ENCODE results near the gene L1CAM. TPM values are rescaled to one million over a fixed set of nuclear protein-coding genes. Genes with fewer than 3 reads are reported as not detected.

The L1CAM gene
- total RNA-seq, 1 experiment from 2014 or later = 27.2 TPM

GRCh38 chrX:153881281-153881680 lies 4.7 kb downstream of the L1CAM start:
- no peak for DNase-seq (ENCODE audit: extremely low read depth, low read depth)

DNA sequence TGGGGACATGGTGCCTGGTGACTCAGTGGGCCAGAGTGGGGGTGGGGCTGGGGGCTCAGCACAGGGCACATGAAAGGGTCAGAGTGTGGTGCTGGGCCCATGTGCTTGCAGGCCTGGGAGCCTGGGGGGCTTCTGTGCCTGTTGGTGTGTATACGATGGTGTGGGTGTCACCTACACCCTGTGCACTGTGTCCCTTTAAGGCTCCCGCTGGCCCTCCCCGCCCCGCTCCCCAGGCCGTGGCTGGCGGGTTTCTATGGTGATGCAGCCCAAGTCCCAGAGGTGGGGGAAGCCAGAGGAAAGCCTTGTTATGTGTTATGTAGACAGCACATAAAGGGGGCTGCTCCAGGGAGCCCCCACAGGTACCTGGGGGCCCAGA lies 5.5 kb downstream of the L1CAM start:
- DNase-seq (ENCODE audit: extremely low read depth, low read depth) = no peak

DNA sequence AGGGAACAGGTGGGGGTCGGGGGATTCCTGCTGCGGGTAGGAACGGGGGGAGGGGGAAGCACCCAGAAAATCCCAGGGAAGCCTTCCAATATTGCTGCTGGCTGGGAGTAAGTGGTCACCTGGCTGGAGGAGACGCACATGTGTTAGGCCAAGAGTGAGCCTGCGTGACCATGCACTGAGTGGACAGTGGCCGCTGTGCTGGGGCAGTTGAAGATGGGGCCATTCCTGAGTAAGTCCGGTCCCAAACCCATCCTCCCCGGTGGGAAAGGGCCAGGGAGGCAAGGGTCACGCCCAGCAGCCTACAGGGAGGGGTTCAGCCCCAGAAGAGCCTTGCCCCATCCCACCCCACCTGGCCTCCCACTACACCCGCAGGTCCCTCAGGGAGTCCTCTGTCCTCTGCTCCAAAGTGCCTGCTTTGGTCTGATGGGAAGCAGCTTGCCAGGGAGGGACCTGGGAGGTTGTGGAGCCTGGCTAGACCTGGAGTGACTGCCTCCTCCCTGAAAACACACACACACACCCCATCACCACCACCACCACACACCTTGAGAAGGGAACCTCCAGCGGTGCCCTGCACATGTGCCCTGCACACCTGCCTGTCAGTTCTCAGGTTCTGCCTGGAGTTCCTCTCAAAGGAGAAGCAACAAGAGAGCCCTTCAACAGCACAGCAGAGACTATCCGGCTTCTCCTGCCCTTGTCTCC lies 6.1 kb downstream of the L1CAM start:
- DNase-seq (ENCODE audit: extremely low read depth, low read depth) = no peak

DNA sequence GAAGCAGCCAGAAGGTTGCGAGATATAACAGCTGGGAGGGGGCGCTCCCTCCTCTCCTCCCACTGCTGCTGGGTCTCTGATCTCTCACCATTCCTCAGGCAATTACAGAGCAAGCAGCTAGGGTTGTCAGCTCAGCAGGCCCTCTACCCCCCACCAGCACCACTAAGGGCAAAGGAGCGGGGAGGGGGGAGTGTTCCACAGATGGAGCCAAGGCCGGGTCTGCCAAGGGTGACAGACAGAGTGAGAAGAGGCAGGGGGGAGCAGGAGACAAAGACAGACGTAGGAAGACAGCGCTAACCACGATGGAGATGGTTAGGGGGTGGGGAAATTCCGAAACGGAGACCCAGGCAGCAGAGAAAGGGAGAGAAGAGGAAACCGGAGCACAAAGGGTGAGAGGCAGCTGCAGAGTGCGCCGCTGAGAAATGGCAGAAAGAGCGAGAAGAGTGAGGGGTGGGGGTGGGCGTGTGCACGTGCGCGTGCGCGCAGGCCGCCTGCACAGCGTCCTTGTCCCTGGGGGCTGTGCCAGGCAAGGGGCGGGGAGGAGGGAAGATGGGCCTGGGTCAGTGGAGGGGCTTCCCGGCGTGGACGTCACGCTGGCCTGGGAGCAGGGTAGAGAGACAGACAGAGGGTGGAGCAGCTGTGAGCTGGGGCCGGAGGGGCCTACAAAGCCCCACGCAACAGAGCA lies 6.9 kb downstream of the L1CAM start:
- DNase-seq (ENCODE audit: extremely low read depth, low read depth) = no peak

- no peak for DNase-seq (ENCODE audit: extremely low read depth, low read depth)
These were observed 7.6 kb downstream of the L1CAM start for GRCh38 chrX:153878345-153878744.

DNA sequence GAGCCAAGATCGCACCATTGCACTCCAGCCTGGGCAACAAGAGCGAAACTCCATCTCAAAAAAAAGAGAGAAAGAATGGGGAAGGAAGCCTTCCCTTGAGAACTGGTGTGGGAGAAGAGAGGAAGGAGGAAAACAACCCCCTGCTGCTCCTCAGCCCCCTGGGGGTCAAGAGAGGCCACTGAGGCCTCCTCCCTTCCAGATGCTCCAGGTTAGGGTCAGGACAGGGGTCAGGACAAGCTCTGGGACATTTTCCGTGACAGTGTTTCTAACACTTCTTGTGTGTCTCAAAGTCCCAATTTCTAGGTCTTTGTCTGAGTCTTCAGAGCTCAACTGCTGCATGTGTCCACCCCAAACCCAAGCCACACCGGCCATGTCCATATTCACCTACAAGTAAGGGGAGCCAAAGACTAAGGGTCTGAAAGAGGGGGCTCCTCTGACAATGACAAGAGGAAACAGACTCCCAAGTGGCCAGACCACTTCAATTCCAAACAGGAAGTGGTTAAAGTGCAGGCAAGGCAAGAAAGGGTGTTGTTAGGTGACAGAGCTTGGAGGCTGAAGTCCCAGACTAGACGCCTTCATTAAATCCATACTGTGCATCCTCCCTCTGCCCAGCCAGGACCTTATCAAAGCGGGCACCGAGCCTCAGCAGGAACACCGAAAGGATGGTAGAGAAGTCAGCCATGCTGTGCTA lies 8.3 kb downstream of the L1CAM start:
- no peak for DNase-seq (ENCODE audit: extremely low read depth, low read depth)

DNA sequence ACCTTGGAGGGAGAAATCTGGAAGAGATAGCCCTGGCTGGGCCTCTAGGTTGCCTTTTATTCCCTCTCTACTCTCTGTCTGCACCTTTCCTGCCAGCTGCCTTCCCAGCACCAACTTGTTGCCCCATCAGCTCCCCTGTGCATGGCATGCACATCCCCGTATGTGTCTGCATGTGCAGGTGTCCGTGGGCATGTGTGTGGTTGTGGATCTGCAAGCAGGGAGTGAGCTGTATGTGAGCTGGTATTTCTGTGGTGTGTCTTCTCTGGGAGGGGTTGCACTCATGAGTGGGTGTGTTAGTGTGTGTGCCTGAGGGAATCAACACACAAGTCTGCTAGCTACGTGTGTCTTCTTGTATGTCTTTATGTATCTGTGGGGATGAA lies 9.9 kb downstream of the L1CAM start:
- DNase-seq (ENCODE audit: extremely low read depth, low read depth) = no peak

DNA sequence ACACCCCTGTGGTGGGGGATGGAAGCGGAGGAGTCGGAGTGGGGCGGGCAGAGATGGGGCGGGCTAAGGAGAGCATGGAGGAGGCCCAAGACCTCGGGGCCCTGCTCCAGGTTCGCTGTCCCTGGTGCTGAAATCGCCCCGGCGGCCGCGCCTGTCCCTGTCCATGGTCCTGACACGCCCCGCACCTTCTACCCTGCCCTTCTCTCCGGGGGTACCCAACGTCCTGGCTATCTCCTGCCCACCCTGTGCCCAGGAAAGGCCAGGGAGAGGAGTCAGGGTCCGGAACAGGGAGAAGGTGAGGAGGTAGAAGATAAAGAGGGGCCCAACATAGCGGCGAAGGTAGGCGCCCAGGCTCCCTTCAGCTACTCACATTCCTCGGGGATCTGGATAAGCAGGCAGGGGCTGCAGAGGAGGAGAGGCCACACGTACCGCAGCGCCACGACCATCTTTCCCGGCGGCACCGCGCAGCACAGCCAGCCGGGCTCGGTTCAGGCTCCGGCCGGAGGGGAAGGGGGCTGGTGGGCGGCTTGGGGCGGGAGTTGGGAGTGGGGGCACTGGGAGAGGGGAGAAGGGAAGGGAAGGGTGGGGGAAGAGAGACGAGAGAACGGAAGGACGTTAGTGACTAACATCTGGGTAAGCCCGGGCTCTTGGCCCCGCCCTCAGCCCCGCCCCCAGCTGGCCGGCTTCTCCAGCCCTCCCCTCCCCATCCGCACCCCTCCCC lies 10.4 kb downstream of the L1CAM start:
- DNase-seq (ENCODE audit: extremely low read depth, low read depth) = peak; percentile 30

- DNase-seq (ENCODE audit: extremely low read depth, low read depth) = no peak
These were observed 11.4 kb downstream of the L1CAM start for GRCh38 chrX:153874366-153875125.

- DNase-seq (ENCODE audit: extremely low read depth, low read depth) = no peak
These were observed 11.9 kb downstream of the L1CAM start for GRCh38 chrX:153874085-153874365.

DNA sequence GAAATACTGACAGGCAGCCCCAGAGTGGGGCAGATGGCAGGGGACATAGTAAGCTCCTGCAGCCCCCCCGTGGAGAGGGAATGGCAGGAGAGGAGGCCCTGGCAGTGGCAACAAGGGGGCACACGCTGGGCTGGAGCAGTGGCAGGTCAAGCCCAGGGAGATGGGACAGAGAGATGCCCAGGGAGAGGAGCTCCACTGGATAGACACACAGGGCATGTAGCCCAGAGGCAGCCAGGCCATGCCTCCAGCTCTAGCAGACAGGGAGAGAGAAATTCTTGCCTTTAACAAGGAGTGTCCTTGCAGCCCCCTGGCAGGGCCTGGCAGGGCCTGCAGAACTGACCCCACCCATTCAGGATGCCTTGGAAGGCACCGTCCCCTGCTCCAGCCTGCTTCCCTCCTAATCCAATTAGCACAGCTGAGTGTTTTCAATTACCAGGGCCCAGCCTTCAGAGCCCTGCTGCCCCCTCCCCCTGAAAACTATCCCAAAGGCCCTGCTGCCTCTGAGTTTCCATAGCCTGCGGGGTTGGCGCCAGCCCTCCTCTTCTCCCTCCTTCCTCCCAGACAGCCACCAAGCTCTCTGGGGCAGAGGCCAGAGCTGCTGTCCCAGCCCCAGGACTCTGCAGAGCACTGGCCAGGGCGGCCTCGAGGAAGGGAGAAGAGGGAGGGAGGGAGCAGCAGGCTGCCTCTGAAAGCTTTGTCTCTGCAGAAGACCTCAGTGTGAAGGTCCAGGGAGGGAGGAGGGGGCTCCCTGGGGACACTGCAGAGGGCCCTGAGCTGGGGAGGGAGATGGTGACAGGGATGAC lies 12.5 kb downstream of the L1CAM start:
- DNase-seq (ENCODE audit: extremely low read depth, low read depth) = no peak

GRCh38 chrX:153871946-153872878 lies 13.8 kb downstream of the L1CAM start:
- DNase-seq (ENCODE audit: extremely low read depth, low read depth) = no peak

GRCh38 chrX:153871451-153871850 lies 14.5 kb downstream of the L1CAM start:
- DNase-seq (ENCODE audit: extremely low read depth, low read depth) = no peak

GRCh38 chrX:153870791-153871360 lies 15.1 kb downstream of the L1CAM start:
- DNase-seq (ENCODE audit: extremely low read depth, low read depth) = no peak

DNA sequence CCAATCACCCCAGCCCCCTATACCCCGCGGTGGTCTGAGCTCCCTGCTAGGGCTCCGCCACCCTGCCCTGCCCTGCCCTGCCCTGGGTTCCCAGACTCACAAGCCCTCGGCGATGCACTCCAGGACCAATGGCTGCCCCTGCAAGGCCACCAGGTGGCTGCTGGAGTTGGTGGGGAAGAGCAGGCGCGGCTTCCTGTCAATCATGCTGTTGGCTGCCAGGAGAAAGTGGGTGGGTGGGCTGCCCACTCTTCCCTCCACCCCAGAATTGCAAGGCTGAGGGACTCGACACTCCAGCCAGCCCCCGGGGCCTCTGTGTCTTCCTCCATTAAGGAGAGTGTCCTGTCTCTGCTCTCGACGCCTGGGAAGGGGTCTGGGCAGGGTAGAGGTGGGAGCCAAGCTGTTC lies 15.7 kb downstream of the L1CAM start:
- no peak for DNase-seq (ENCODE audit: extremely low read depth, low read depth)

DNA sequence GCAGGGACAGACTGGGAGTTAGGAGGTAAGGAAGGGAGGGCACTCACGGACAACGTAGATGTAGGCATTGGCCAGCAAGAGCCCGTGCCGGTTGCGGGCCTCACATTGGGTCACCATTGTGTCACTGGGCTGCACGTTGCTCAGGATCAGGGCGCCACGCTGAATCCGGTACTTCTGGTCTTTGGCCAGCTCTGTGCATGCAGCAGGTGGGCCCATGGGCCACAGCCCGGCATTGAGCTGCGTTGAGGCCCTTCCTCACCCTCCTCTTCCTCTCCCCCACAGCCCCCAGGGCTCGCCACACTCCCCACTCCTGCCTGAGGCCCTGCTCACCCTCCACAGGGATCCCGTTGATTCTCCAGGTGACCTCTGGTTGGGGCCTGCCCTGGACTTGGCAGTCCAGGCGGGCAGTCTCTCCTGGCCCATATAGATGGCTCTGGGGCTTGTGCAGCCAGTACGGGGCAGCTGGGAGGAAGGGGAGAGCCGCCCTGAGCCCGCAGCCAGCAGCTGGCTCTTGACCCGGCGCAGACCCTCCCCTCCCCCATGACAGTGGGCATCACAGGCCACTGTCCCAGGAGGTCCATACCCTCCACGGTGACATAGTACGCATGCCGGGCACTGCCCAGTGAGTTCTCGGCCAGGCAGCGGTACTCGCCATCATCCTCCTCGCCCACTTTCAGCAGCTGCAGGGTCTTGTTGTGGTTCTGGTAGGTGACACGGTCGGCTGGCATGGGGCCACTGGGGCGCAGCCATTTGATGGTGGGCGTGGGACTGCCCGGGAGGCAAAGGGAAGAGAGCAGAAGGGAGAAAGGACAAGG lies 16.3 kb downstream of the L1CAM start:
- DNase-seq (ENCODE audit: extremely low read depth, low read depth) = no peak

GRCh38 chrX:153868576-153869472 lies 17.1 kb downstream of the L1CAM start:
- no peak for DNase-seq (ENCODE audit: extremely low read depth, low read depth)

All from NCI-H460 (cell line).